Activated B cell treated with CpG ODN at 0.5 μM for 24 hours (primary cell): ENCODE results near the gene NSDHL. TPM values are rescaled to one million over a fixed set of nuclear protein-coding genes. Genes with fewer than 3 reads are reported as not detected.

Experiments used
- ATAC-seq: fragments of 200-7000 bp; cut with Tn5 transposase; one replicate; pipeline ENCODE4 v1.10.0; 2021; ENCODE audit warnings: low read depth, mild to moderate bottlenecking, moderate library complexity
- CTCF ChIA-PET: fragments of 350-600 bp; sonication (Branson Sonifier 250); formaldehyde crosslinking; loops from one replicate; lab custom pipeline; 2021; ENCODE audit warnings: antibody characterized with exemption; lab: Charles Lee
- POLR2A ChIA-PET: fragments of 350-600 bp; sonication (Branson Sonifier 250); formaldehyde crosslinking; loops from one replicate; lab custom pipeline; 2021; ENCODE audit warnings: antibody characterized with exemption; lab: Charles Lee
- DNase-seq: peaks from one replicate; pipeline ENCODE4 v3.0.0; 2022
- H3K27ac Mint-ChIP-seq: one replicate; pipeline ENCODE4 v1.8.0; 2020; ENCODE audit warnings: mixed read lengths
- H3K27me3 Mint-ChIP-seq: one replicate; pipeline ENCODE4 v1.8.0; 2021; ENCODE audit warnings: mixed read lengths
- H3K36me3 Mint-ChIP-seq: one replicate; pipeline ENCODE4 v1.8.0; 2021; ENCODE audit warnings: low read depth, mixed read lengths
- H3K4me1 Mint-ChIP-seq: one replicate; pipeline ENCODE4 v1.8.0; 2021; ENCODE audit warnings: mixed read lengths
- H3K4me3 Mint-ChIP-seq: one replicate; pipeline ENCODE4 v1.8.0; 2020; ENCODE audit warnings: mild to moderate bottlenecking, mixed read lengths
- H3K9me3 Mint-ChIP-seq: one replicate; pipeline ENCODE4 v1.8.0; 2020; ENCODE audit warnings: mixed read lengths
- intact Hi-C: fragments of 100-400 bp; cut with micrococcal nuclease; formaldehyde crosslinking; loops from one replicate; pipeline ENCODE4 v1.15.1; 2024
- total RNA-seq: library from RNA; stranded (reverse); gene quantifications from 2 replicates; pipeline ENCODE4 v1.2.3, GENCODE V29; 2022
- TF ChIP-seq, protein P1 (sequence below): fragments of 200-600 bp; IDR thresholded peaks from one replicate; pipeline ENCODE4 v1.8.0; 2022; ENCODE audit warnings: antibody characterized with exemption, mild to moderate bottlenecking

NSDHL gene
- total RNA-seq, 1 donor from 2014 or later: 18.4 TPM

DNA sequence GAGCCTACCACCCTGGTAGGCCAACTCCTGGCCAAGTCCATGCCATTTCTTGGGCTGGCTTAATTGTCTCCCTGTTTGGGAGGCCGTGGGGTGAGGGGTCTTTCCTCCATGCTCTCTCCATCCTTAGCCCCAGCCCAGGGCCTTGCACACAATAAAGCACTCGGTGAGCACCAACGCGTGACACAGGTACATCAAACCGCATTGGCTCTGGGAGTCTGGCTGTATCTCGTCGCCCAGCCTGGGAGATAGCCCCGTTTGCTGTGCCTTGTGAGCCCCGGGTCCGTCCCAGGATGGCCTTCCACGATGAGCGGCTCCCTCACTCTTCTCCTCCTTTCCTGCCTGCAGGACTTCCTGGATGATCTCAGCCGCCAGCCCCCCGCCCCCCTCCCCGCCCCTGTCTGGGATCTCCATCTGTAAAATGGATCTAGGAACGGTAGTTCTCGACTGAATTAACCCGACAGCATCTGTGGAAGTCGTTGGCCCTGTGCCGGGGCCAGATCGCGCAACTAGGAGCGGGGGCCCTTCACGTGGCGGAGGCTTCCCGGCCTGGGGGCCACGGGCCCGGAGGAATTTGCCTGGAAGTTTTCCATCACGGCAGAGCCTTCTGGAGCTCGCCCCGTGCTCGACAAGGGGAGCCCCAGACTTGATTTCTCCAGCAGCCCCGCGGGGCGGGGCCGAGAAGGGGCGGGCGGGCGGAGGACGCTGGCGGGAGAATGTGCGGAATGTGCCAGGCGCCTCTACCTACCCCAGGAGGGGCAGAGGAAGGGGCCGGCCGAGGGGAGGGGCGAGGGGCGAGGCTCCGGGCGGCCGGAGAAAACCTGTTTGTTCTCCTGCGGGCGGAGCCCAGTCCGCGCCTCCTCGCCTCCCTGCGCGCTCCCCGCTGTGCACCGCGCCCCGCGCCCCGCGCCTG lies 66.6 kb downstream of the NSDHL start, which contains the start of gene ZNF185:
Gene ZNF185, plus strand, starts transcription at position 846 of the 910 bp plus-strand sequence. CDS start 16,423 bp downstream, outside the sequence.
- Mint-ChIP-seq H3K9me3 (no peaks in the 10 kb centered on the region), H3K27ac (no peak within 1 kb of the TSS), H3K27me3 (peaks cover 14% of the 10 kb centered on the region), H3K4me1 (no peaks in the 10 kb centered on the region), H3K36me3 (no peaks in the 10 kb centered on the region), H3K4me3 (no peak within 1 kb of the TSS)
- TF ChIP-seq, protein P1, sequence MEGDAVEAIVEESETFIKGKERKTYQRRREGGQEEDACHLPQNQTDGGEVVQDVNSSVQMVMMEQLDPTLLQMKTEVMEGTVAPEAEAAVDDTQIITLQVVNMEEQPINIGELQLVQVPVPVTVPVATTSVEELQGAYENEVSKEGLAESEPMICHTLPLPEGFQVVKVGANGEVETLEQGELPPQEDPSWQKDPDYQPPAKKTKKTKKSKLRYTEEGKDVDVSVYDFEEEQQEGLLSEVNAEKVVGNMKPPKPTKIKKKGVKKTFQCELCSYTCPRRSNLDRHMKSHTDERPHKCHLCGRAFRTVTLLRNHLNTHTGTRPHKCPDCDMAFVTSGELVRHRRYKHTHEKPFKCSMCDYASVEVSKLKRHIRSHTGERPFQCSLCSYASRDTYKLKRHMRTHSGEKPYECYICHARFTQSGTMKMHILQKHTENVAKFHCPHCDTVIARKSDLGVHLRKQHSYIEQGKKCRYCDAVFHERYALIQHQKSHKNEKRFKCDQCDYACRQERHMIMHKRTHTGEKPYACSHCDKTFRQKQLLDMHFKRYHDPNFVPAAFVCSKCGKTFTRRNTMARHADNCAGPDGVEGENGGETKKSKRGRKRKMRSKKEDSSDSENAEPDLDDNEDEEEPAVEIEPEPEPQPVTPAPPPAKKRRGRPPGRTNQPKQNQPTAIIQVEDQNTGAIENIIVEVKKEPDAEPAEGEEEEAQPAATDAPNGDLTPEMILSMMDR: no peak
- ChIA-PET CTCF (no interaction called here), POLR2A (no interaction called here)
- ATAC-seq (no peak), DNase-seq (no peak)
- intact Hi-C loops: no loop called here

DNA sequence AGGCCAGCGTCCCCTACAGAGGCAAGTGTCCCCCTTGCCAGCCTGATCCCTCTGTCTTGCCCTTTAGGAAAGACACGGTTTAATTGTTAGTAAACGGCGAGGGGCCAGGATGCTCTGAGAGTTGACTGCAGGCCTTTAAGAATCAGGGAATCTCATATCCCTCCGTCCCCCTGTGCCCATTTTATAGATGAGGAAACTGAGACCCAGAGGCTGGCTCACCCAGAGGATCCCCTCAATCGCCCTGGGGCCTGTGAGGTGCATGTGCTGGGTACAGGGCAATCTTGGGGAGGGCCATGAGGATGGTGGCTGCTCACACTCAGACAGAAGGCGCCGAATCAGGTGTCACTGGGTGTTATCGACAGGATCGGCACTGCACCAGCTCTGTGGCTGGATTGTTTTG lies 67.6 kb downstream of the NSDHL start:
- Mint-ChIP-seq H3K4me1 (no peaks in the 10 kb centered on the region), H3K9me3 (no peaks in the 10 kb centered on the region), H3K27ac (no peak overlapping the region), H3K4me3 (no peak overlapping the region), H3K36me3 (no peaks in the 10 kb centered on the region), H3K27me3 (peaks cover 14% of the 10 kb centered on the region)
- CTCF ChIA-PET: no interaction called here
- TF ChIP-seq, protein P1: no peak
- POLR2A ChIA-PET: no interaction called here
- no peak for ATAC-seq
- DNase-seq: no peak
- intact Hi-C loops: no loop called here

DNA sequence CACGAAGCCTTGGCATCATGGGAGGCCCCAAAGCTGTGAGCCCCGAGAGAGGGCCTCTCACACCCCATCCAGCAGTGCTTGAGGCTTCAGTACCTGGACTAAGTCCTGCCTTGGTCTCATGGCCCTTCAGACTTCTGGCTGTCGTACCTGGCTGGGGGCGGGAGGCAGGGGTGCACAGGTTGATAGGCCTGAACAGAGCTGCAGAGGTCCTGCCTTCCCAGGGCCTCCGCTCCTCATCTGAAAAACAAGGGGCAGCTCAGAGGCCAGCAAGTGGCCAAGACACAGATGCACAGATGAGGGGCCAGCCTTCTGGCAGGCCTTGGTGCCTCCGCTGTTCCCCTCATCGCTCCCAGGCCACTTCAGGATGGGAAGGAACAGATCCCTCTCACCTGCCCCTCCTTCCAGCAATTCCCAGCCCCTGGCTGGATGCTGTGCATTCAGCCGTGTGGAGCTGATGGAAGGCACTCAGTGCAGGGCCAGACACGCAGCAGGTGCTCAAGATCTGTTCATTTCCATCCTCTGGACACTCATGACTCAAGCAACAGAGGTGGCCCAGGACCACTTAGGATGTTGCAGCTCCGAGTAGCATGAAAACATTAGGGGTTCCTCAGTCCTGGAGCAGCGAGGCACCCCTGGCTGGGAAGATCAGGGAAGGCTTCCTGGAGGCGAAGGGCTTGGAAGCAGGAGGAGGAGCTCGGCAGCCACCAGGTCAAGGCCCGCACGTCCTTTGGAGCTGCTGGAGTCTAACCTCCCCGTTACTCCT lies 68.4 kb downstream of the NSDHL start:
- intact Hi-C loops: no loop called here
- Mint-ChIP-seq H3K9me3 (no peaks in the 10 kb centered on the region), H3K4me1 (no peaks in the 10 kb centered on the region), H3K27ac (no peak overlapping the region), H3K36me3 (no peaks in the 10 kb centered on the region), H3K27me3 (peaks cover 14% of the 10 kb centered on the region), H3K4me3 (no peak overlapping the region)
- ATAC-seq (no peak), DNase-seq (no peak)
- ChIA-PET CTCF (no interaction called here), POLR2A (no interaction called here)
- TF ChIP-seq, protein P1: no peak

DNA sequence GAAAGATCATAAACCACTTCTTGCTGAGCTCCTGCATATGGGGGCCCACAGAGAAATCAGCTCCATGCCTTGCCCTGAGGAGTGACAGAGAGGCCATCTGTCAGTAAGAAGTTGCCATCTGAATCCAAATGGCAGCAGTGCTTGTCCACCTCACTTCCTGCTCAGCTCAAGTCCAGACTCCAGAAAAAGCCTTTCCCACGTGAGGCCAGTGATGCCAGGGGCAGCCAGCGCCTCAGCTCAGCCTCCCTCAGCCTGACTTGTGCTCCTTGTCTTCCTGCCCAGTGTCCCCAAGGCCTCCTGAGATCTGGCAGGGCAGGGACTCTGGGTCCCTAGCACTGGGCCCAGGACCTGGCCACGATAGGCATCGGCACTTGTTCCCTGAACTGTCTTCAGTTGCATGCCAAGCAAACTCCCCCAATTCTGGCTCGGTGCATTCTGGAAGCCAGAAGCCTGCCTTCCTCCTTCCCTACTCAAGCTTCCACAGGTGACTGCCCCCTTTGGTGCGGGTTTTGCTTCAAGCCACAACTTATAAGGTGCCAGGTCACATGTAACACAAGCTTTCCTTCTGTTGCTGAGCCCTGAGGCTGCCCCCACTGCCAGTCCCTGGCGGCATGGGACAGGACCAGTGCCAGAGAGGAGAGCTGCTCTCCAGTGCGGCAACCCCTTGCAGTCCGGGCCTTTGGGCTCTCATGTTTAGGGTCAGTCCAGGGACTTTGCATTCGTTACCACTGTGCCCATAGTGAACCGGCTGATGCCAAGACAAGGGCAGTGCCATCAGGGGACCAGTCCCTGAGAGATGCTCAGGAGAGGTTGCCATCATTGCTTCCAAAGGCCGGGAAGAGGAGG lies 69.2 kb downstream of the NSDHL start:
- H3K27me3 Mint-ChIP-seq: peaks cover 14% of the 10 kb centered on the region

More for the DNA sequence above, 69.2 kb downstream of the NSDHL start:
- no peak for DNase-seq
- H3K4me1 Mint-ChIP-seq: no peaks in the 10 kb centered on the region
- no peak for ATAC-seq
- TF ChIP-seq, protein P1: no peak
- intact Hi-C loops: no loop called here
- H3K27ac Mint-ChIP-seq: no peak overlapping the region
- H3K36me3 Mint-ChIP-seq: no peaks in the 10 kb centered on the region
- POLR2A ChIA-PET: no interaction called here
- CTCF ChIA-PET: no interaction called here
- H3K4me3 Mint-ChIP-seq: no peak overlapping the region
- no peaks in the 10 kb centered on the region for H3K9me3 Mint-ChIP-seq
